G401 (cell line): ENCODE data around the gene ETV5. TPM values are rescaled to one million over a fixed set of nuclear protein-coding genes. Genes with fewer than 3 reads are reported as not detected.

Experiments
- DNase-seq: peaks from one replicate; pipeline ENCODE4 v3.0.0-alpha.2; 2015; ENCODE audit warnings: low spot score
- in situ Hi-C: cut with HindIII; loops from 2 replicates; pipeline ENCODE4 v1.10.0; 2016; ENCODE audit warnings: low sequenced_read_pairs, mixed read lengths
- total RNA-seq: library from RNA; depleted of rRNA; stranded (reverse); fragments of >200 nt; shearing (Covaris generic); gene quantifications from 2 replicates; pipeline ENCODE4 v1.2.3, GENCODE V29; 2014

Gene ETV5
- total RNA-seq, 1 experiment from 2014 or later = 22.8 TPM

GRCh38 chr3:186099178-186099577 is 9.7 kb downstream of the ETV5 start:
- DNase-seq = peak; percentile 94
- in situ Hi-C loops = no loop called here

DNA sequence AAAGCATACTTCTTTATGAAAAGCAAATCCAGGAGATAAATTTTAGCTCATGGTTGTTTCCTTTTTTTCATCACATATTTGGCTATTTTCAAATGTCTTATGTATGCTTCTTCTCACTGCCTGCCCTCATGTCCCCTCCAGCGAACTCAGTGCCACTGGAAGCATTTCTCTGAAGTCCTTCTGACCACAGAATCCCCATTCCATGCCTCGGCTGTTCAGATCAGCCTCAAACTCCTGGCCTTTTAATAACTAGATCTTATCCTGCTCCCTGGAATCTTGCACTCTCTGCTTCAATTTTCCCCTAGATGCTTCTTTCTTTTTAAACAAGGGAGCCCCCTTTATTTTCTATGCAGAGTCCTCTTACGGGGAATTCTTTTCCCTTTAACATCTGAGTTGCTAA is 10.1 kb downstream of the ETV5 start:
- in situ Hi-C loops = no loop called here
- DNase-seq = no peak

GRCh38 chr3:186097663-186098451 is 11.0 kb downstream of the ETV5 start:
- peak; percentile 86 for DNase-seq
- in situ Hi-C loops = no loop called here

DNA sequence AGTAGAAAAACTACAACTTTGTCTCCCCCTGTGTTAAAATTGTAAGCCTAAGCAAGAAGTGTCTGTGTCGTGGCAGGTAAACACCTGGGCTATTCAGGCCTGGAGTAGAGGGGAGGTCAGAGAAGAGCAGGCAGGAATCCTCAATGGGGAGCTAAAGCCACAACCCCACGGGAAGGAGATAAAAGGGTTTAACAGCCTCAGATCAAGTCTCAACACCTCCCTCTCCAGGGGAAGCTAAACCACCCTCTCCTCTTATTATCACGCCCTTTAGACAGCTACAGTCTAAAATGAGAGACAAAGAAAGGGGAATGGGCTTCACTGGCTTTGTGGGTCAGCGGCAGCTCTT is 11.6 kb downstream of the ETV5 start:
- no peak for DNase-seq

DNA sequence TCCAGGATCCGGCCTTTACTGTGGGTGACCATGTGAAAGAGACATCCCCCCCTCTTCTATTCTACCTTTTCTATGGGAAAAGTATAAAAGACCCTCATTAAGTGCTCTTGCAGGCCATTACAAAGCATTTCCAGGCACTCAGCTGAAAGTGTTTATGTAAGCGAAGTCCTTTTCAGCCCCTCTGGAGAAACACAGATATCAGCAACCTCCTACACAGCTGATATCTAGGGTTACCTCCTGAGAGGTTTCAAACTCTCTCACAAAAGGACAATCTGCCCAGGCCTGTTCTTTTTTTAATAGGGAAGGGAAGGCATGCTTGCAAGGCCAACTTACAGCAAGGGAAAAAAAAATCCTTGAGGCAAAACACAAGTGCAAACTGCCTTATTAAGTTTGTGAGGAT is 12.6 kb downstream of the ETV5 start:
- in situ Hi-C loops = no loop called here
- DNase-seq = no peak

More for the DNA sequence above, 11.6 kb downstream of the ETV5 start:
- in situ Hi-C loops = no loop called here

DNA sequence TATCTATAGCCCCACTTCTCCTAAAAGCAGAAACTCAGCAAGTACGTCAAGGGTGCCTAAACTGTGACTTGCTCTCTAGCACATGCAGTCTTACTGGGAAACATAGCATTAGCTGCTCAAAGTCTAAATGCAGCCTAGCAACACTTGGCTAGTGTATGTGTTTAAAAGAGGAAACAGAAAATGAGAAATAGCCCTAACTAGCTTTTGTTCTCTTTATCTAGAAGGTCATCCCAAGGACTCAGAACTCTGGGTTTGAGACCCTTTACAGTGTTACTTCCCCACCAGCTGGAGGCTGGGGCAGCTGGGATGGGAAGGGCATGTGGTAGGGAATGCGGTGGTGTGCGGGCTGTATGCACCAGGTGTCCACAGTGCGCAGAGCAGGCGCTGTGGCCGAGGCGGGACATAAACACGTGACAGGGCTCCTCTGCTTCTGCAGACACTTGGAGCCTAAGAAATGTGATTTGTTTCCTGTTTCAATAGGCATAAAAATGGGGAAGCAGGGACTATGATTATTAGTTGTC is 13.3 kb downstream of the ETV5 start:
- in situ Hi-C loops = no loop called here
- DNase-seq = no peak

GRCh38 chr3:186094696-186095425 is 14.0 kb downstream of the ETV5 start:
- in situ Hi-C loops = no loop called here
- DNase-seq = no peak

DNA sequence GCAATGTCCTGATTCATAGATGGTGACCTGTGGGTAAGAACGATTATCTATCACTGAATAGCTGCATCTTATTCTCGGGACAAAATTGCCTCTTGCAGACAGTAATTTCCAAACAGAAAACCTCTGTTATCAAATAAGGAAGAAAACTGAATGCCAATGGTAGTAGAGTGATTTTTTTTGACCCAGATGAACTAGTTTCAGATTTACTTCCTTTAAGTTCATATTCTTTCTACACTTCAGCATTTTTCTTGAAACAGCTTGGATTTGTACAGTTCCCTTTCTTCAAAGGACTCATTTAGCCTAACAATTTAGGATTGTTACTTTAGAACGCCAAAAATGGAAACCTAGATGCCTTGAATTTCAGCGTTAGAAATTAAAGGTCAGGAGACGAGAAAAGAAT is 14.6 kb downstream of the ETV5 start:
- in situ Hi-C loops = no loop called here
- DNase-seq = no peak

DNA sequence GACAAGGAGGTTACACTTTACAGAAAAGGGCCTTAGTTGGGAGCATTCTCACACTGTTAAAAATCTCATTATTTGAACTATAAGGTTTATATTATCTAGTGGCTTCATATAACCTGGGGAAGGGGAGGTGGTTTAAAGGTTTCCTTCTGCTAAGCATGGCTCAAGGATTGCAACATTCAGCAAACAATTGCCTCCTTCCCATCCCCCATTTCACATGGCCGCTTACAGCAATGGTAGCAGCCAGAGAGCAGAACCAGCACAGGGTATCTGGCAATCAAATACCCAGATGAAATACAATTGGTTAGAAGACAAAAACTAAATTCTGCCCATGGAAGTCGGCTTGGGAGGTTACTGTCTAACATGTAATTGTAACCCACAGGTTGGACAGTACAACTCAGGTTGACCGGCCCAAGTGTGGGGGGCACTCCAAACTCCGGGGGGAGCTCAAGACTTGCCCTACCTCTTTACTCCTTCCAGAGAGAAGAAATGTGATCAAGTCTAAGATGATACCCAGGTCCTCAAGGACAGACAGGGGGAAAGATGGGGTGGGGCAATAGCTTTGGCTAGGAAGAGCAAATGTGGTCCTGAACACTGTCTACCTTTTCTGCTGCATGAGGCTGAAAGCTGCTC is 15.5 kb downstream of the ETV5 start:
- no peak for DNase-seq
- in situ Hi-C loops = no loop called here

GRCh38 chr3:186092360-186093070 is 16.4 kb downstream of the ETV5 start:
- in situ Hi-C loops = no loop called here

DNA sequence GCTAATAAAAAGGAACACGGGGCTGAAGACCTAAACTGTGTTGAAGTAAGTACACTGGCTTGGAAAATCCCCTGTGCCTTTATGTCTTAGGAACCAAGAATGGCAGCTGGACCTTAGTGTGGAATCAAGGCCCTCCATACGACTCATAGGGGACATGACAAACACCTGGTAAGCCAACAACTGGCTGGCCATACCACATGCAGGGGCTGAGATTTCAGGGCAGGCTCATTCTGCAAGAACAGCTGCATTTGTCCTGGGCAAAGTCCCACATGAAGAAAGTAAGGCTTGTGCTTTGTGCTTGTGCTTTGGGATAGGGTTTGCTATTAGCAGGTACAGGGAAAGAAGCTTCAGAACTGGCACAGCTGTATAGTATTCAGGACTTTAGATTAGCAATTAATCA is 18.0 kb downstream of the ETV5 start:
- in situ Hi-C loops = no loop called here
- DNase-seq = no peak

More at GRCh38 chr3:186092360-186093070, 16.4 kb downstream of the ETV5 start:
- DNase-seq = no peak

GRCh38 chr3:186088335-186088734 is 20.6 kb downstream of the ETV5 start:
- in situ Hi-C loops = no loop called here
- no peak for DNase-seq

DNA sequence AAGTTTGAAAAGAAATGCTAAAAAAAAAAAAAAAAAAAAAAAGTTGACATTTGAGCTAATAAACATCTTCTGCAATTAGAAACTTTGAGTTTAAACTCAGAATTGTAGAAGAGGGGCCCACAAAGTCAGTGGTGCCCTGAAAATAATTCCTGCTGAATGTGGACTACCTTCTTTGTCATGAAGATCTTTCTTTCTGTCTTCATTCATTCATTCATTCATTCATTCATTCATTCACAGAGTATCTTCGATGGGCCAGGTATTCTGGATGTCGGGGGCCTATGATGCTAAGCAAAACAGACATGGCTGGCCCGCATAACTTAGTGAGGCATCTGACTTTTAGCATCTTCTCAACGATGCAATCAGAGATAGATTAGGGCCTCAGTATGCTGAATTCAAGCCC is 24.6 kb downstream of the ETV5 start:
- DNase-seq = no peak

DNA sequence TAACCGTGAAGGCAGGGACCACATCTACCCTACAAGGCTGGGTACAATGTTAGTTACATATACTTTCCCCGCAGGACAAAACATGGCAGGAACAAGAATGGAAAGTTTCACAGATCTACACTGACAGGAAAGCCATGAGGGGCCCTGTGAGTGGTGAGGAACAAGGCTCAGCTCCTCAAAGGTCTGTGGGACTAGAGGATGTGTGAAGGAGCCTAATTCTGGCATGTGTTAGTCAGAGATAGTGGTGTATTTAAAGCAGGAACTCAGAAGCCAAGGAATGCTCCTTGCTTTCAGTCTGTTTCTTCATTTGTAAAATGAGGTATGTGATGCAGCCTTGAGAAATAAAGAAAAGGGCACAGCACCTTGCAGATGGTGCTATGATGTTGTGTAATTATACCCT is 25.1 kb downstream of the ETV5 start:
- no peak for DNase-seq
- in situ Hi-C loops = no loop called here

More for the DNA sequence above, 24.6 kb downstream of the ETV5 start:
- in situ Hi-C loops = no loop called here

DNA sequence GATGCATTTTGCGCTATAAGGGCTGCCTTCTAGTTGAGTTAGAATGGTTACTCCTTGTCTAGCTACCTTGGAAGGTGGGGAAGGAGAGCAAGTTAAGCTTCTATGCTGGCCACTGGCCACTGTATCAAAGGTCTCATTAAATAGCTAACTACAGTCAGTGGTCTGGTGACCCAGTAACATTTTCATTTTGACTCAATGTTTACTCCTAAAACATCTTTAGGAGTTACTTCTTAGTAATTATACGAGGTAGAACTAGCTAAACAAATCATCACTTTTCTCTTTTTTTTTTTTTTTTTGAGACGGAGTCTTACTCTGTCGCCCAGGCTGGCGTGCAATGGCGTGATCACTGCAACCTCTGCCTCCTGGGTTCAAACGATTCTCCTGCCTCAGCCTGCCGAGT is 26.7 kb downstream of the ETV5 start:
- DNase-seq = no peak
- in situ Hi-C loops = no loop called here

DNA sequence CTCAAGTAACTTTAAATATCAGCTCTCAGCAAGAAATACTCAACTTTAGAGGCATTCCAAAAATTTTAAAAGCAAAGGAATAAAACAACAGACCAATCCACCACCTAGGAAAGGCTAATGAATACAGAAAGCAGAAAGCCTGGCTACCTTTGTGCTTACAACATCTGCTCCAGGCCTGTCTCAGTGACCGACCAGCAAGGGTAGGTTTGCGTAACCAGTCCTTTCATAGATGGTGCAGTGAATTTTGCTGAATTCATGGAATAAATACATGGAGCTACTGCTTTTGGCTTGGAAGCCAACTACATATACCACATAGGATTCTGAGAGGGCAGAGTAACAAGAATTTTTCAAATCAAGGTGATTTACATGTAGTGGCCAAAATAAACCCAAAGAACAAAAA is 27.2 kb downstream of the ETV5 start:
- in situ Hi-C loops = no loop called here
- no peak for DNase-seq

DNA sequence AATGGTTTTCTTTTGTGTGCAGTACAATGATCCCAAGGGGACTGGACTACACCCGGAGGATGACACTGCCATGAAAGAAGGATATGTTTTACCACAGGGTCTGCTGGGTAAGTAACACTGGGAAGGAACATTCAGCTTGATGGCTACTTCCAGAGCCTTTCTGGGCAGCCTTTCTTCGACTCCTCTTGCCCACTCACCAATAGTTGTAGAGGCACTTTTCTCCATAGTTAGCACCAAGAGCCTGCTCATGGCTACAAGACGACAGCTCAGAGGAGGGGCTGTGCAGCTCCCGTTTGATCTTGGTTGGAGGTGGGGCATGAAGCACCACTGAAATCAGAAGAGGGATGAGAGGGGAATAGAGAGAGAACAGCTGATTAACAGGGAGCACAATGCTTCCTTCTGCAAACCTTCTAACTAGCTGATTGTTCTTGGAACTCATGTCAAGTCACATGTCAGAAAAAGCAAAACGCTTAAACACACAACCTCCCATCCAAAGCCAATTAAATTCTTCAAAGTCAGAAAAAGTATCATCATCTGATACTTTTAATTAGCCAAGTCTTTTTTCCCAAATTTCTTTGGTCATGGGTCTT is 27.9 kb downstream of the ETV5 start:
- in situ Hi-C loops = no loop called here
- no peak for DNase-seq

GRCh38 chr3:186079925-186080324 is 29.0 kb downstream of the ETV5 start:
- in situ Hi-C loops = no loop called here
- no peak for DNase-seq

DNA sequence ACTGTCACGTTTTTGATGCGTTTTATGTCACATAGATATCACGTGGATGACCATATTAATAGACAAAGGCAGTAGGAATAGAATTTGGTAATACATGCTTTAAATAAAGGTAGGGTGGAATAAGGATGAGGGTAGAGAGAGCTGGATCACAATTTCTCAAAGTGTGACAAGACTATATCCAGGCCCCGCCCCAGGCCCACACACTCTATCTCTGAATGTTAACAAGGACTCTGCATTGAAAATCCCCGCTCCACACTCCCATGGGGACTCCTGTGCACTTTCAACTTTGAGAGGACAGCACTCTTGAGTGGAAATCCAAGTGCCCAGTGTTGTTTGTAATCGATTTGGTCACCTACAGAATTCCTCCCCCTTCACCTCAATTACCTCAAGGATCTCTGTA is 31.4 kb downstream of the ETV5 start:
- in situ Hi-C loops = no loop called here
- DNase-seq = no peak
